NCI-H1105 treated with DMSO at 0.1 percent for 48 hours (cell line): ENCODE results near the gene GK.
"Not testable (repeated sequence)": the region's sequence is repeated elsewhere in the genome, so short reads cannot be mapped to it uniquely, and the experiment has no call there.

Source experiments
- DNase-seq: peaks from one replicate; lab custom pipeline; 2025; lab: John Stamatoyannopoulos, UW

GK gene

DNA sequence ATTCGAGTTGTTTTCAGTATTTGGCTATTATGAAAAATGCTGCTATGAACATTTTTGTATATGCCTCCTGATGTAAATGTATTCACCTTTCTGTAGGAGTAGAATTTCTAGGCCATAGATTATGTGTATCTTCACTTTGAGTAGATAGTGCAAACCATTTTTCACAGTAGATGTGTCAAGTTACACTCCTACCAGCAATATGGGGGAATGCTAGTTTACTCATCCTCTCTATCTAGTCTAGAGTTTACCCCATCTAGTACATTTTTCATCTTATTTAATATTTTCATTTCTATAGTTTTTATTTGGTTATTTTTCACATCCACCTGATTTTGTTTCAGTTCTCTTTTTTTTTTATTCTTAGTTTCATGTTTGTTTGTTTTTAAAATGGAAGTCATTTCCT, 59.0 kb downstream of the GK start:
- DNase-seq = no peak

DNA sequence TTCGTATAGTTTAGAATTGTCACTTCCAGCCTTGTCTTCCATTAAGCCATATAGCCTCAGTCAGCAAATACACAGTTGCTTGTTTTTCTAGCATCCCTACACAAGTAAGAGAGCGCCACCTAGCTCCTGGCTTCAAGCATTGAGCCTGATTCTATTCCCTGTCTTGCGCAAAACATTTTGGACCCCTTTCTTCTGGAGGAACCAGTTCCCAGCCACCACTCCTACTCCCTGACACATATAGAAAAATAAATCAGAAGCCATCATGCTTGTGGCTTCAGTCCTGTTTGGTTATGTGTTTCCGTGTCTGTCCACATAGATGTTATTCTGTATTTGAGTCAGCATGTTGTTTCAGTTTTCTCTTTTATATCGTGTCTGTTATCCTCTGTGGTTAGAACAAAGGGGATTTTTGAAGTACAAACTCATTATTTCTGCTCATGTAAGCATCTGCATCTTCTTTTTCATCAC, 59.9 kb downstream of the GK start:
- DNase-seq = peak; percentile 12

DNA sequence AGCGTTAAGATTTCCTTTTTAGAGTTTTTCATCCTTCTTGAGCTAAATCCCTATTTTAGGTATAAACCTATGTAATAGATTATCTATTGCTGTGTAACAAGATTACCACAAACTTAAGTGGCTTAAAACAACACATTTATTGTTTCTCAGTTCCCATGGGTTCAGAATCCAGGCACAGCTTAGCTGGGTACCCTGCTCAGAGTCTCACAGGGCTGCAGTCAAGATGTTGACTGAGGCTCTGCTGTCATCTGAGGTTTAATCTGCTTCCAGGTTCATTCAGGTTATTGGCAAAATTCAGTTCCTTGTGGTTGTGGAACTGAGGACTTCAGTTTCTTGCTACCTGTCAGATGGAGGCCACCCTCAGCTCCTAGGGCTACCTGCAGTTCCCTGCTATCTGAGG, 60.9 kb downstream of the GK start:
- no peak for DNase-seq

DNA sequence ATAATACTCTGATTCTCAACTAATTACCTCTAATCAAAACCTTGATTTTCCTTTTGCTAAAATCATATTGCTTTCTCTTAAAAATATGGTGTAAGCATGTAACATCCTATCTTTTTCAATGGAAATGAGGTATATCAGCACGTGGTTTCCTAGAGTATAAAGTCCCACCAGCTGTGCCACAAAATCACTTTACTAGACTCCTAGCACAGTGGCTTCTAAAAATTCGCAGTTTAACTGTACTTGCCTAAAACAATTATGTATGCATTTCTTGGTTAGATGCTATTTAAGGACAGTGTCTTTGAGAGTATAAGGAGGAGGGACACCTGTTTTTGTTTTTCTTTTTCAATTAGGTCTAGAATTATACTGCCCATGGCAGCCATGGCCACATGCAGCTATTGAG, 62.8 kb downstream of the GK start:
- DNase-seq = no peak

DNA sequence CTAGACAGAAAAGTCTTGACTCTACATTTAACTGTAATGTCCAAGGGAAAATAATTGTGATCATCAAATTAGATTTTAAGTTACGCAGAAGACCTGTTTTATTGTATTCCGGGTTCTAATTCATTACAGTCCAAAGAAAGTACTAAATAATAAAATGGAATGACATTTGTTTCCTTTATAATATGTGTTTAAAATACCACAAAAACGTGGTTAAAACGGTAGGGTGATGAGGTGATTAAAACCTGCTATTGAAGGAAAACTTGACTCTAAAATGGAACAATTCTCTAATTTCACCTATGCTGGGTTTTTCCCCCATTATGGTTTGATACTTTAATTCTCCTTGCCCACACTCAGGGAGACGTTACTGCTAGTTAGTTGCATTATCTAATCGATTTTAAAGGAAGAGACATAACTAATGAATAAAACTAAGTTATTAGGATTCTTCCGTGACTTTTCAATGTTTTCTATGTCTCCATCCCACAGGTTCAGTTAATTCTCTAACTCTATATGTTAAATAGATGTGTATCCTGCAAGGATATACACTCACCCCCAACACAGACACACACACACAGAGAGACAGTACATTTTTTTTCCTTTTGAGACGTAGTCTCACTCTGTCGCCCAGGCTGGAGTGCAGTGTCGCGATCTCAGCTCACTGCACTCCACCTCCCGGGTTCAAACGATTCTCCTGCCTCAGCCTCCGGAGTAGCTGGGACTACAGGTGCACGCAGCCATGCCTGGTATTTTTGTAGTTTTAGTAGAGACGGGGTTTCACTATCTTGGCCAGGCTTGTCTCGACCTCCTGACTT, 80.8 kb downstream of the GK start:
- DNase-seq = no peak

DNA sequence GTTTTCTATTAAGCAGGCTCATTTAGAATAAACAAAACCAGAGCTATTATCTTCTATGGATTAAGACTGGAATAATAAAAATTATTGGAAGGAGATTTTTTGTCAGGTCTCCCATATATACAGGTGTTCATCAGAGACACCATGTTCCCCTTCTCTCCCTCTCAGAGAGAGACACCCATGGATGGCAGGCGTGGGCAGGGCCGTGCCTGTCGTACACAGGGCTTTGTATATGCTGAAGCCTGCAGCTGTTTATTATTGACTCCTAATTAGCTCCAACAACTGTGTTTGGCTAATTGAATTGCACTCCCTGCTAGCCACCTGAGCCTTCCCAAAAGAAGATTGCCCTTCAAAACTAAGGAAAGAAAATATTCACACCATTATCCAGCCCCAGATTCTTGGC, 81.6 kb downstream of the GK start:
- no peak for DNase-seq

DNA sequence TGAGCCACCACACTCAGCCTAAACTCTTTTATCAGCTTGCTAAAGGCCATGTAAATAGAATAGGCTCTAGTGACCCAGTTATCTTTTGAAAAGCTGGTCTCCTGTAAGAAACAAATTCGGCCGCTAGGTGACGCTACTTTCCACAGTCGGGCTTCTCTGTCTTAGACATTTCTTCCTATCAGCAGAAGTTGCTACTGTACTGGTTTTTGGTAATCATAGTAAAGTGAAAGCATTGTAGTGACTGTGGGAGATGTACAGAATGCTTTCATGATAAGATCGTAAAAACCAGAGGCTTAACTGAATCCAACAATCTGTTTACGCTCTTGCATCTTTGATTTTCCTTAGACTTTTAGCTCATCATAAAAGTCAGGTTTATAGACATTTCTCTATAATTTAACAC, 82.6 kb downstream of the GK start:
- no peak for DNase-seq

DNA sequence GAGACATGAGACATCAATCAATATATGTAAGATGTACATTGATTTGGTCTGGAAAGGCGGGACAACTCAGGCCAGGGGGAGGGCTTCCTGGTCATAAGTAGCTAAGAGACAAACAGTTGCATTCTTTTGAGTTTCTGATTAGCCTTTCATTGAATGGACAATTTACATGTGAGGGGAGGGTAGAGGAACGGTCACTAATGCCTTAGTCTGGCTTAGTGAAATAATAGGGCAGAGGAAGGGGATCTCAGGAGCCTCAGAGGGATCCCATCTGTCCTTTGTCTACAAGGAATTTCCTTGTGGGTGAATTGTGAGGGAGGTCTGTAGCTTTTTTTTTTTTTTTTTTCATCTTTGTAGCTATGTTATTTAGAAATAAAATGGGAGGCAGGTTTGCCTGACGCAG, 88.3 kb downstream of the GK start:
- no peak for DNase-seq

DNA sequence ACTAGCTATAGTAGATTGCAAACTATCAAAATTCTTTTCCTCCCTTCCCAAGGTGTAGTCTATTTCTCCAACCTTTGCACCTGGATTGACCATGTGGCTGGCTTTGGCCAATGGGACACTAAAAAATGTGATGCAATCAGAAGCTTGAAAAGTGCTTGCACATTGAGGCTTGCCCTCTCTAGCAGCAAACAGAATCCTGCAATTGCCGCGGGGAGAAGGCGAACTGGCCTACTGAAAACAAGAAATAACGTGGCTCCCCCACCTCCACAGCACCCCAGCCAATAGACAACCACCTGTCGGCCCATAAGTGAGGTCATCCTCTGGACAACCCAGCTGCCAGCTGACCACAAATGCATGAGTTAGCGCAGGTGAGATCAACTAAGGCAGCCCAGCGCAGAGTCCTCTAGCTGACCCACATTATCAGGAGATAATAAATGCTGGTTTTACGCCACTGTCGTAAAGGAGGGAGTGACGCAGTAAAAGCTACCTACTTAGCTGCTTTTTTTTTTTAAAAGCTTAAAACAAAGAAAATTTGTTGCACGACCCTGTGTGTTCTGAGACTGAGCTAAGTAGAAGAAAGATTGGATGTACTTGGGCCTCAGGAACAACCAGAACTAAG, 95.2 kb downstream of the GK start:
- DNase-seq = no peak

DNA sequence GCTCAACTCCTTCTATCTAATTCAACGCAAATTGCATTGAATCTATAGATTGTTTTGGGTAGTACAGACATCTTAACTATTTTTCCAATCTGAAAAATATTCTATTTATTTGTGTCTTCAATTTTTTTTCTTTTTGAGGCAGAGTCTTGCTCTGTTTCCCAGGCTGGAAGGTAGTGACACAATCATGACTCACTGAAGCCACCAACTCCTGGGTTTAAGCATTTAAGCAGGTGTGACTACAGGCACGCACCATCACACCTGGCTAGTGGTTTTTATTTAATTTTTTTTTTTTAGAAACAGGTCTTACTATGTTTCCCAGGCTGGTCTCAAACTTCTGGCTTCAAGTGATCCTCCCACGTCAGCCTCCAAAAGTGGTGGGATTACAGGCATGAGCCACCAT, 98.3 kb downstream of the GK start:
- no peak for DNase-seq

DNA sequence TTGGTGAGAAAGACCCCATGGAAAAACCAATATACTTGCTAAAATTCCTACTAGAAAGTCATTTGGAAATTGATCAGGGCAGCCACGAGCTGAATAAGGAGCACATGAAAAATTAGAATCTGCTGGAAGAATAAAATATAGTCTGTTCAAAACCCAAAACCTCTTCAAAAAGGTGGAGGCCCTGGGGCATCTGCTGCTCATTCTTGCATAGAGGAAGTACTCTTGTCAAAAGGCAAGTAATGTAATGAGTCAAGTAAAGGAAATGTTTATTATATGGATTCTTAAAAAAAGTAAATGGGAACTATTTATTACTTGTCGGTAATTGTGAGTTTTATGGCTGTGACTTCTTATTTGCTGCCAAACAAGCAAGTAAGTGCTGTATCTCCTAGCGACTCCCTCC, 109.5 kb downstream of the GK start:
- DNase-seq = no peak

DNA sequence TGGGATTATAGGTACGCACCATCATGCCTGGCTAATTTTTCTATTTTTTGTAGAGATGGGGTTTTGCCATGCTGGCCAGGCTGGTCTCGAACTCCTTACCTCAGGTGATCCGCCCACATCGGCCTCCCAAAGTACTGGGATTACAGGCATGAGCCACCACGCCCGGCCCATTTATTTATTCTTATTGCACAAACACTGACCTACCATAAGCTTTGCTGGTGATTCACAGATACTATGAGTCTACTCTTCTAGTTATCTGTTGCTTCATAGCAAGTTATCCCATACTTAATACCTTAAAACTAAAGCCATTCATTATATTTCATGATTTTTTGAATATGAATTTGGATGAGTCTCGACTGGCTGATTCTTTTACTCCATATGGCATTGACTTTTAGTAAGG, 120.5 kb downstream of the GK start:
- DNase-seq = not testable (repeated sequence)

DNA sequence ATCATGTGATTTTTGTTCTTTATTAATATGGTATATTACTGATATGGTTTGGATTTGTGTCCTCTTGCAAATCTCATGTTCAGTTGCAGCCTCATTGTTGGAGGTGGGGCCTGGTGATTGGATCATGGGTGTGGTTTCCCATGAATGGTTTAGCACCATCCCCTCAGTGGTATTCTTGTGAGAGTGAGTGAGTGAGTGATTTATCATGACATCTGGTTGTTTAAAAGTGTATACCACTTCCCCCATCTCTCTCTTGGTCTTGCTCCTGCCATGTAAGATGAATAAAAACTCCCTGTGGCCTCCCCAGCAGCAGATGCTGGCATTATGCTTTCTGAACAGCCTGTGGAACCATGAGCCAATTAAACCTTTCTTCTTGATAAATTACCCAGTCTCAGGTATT, 124.4 kb downstream of the GK start:
- no peak for DNase-seq

DNA sequence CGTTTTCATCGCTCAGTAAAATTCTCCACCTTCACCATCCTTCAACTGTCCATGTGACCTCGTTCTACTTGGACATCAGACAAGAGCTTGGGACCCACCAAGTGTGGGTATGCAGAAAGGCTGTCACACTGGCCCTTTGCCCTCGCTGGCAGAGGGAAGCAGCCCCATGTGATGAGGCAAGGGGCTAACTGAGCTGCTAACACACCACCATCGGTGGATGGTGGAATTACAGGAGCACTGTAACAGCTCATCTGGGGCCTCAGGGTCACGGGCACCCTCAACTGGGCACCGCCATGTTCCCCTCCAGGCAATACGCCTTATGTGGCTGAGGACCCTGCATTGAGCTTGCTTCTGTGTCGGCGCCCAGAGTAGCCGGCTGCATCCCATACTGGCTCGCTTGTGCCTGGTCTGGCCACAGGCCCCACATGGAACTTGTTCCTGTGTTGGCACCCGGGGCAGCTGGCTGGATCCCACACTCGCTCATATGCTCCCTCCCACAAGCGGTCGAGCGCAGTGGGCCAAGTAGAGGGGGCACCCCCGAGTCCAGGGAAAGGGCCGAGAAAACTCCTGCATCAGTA, 126.3 kb downstream of the GK start:
- DNase-seq = no peak
